ENCODE measurements around the gene GSS.

- TF ChIP-seq CTCF (IDR thresholded peaks at IDR 0.05; ENCODE audit: insufficient read depth, low read length) (no peak), REST (IDR thresholded peaks at IDR 0.05; ENCODE audit: insufficient replicate concordance, low read depth) (no peak), POLR2AphosphoS5 (IDR thresholded peaks at IDR 0.05; ENCODE audit: low read depth) (no peak), GABPA (IDR thresholded peaks at IDR 0.05; ENCODE audit: low read depth) (no peak), SPI1 (IDR thresholded peaks at IDR 0.05; ENCODE audit: borderline replicate concordance, low read depth) (no peak)
Observed at GRCh38 chr20:34946661-34947060, 8.9 kb downstream of the GSS start.
